Measurements from ENCODE around the gene LPIN2. TPM values are rescaled to one million over a fixed set of nuclear protein-coding genes. Genes with fewer than 3 reads are reported as not detected.
"Not testable (repeated sequence)": the region's sequence is repeated elsewhere in the genome, so short reads cannot be mapped to it uniquely, and the experiment has no call there.

Gene LPIN2, protein sequence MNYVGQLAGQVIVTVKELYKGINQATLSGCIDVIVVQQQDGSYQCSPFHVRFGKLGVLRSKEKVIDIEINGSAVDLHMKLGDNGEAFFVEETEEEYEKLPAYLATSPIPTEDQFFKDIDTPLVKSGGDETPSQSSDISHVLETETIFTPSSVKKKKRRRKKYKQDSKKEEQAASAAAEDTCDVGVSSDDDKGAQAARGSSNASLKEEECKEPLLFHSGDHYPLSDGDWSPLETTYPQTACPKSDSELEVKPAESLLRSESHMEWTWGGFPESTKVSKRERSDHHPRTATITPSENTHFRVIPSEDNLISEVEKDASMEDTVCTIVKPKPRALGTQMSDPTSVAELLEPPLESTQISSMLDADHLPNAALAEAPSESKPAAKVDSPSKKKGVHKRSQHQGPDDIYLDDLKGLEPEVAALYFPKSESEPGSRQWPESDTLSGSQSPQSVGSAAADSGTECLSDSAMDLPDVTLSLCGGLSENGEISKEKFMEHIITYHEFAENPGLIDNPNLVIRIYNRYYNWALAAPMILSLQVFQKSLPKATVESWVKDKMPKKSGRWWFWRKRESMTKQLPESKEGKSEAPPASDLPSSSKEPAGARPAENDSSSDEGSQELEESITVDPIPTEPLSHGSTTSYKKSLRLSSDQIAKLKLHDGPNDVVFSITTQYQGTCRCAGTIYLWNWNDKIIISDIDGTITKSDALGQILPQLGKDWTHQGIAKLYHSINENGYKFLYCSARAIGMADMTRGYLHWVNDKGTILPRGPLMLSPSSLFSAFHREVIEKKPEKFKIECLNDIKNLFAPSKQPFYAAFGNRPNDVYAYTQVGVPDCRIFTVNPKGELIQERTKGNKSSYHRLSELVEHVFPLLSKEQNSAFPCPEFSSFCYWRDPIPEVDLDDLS
- 29.5 and 36.2 TPM in 2 replicates for total RNA-seq (2014; rRNA removed; shearing (Covaris generic))

DNA sequence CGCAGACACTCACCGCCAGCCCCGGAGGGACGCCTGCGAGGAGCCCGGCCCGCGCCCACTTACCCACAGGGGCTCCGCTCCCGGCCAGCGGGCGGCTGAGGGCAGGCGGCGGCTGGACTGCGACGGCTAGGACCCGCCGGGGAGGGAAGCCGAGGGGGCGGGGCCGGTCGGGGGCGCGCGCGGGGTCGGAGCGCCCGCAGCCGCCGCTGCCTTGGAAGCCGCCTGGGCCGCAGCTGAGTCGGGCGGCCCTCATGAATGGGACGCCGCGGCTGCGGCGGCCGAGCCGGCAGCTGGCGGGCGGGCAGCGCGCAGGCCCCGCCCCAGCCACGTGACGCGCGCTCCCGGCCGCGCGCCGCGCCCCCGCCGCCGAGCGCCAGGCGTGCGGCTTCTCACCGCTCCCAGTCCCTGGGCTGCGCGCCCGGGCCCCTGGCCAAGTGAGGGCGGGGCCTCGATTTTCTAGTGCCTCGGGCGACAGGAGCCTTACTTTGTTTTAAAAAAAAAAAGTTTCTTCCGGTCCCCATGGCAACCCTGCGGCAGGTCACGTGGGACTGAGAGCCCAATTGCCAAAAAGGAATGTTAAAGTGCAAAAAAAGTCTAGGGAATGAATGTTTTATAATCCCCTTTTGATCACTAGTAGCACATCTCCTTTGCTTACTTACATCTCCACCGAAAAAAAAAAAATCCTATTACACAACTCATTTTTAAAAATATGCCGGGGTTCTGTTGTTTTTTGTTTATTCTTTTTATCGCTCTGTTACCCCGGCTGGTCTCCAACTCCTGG lies at the start of gene LPIN2:
Gene LPIN2 (minus strand): TSS at position 121 of the 781 bp plus-strand sequence. CDS start 52,304 bp downstream, outside the sequence.
- DNase-seq (ENCODE audit: low read depth): peak; percentile 94

DNA sequence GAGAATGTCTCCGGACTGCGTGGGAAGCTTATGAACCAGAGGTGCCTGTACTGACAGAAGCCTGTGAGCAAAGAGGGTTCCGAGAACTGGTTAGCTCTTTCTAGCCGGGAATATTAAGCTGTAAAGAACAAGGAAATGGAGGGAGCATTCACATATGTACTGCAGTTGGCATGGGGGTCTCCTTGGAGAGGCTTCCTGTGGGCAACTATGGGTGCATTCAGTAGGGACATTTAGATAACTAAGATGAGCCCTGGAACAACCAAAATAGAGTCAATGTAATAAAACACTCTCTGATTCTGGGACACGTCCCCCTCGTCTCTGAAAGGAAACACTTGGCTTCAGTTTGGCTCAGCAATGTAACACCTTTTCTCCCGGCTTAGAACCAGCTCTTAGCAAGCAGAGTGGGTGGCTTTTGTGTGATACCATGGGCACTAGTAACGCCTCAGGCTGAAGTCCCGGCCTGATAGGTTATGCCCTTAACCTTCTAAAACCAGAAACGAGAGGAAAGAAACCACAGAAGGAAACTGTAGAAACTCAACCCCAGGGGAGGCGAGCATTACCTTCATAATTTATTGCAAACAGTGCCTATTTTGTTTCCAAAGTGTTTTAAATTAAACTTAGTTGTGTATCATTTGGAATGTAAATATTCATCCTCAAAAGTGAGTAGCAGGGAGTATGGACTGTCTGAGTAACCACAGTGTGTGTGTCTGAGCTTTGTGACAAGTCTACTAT lies 48.8 kb upstream of the LPIN2 start:
- DNase-seq (ENCODE audit: low read depth): peak; percentile 75

DNA sequence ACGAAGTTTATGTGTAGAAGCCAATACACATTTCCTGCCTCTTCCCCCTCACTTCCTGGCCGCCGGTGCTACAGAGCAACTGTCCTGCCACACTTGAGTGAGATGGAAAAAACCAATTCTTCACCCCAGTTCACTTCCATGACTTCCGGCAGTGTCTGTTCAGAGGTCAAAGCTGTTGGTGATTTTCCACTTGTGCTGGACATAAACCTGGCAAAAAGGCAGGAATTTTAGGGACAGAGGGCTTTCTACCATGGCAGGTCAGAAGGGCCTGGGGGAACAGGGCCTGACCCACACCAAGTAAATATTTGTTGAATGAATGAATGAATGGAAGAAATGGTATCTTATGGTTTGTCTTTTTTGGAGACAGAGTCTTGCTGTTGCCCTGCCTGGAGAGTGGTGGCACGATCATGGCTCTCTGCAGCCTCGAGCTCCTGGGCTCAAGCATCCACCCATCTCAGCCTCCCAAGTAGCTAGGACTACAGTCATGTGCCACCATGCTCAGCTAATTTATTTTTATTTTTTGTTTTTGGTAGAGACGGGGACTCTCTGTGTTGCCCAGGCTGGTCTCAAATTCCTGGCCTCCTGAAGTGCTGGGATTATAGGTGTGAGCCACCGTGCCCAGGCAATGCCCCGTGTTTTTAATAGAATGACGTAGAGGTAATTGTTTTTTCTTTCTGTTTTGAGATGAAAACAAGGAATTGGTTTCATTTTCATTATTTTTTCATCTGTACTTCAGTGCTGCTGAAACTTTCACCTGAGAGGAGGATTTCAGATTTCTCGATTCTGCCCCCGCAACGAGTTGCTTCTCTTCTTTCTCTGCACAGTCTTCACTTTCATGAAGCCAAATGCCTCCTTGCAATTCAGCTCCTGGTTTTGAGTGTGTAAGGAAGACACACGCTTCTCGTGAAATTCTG lies 48.0 kb upstream of the LPIN2 start:
- peak; percentile 14 for DNase-seq (ENCODE audit: low read depth)

DNA sequence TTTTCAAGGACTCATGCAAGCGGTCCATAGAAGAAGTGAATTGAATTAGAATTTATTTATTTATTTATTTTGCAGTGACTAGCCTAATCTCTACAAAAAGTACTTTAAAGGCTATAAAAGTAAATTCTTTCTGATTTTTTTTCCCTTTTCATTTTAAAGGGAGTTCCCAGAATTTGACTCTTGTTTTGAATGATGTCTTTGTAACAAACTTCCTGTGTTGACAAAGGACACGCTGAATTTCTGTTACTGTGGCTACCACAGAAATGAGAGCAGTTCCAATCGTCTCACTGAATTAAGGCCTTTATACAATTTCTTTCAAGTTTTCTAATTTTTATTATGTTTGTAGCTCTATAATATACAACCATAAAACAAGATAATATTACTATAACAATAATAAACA lies 46.3 kb upstream of the LPIN2 start:
- DNase-seq (ENCODE audit: low read depth): no peak

DNA sequence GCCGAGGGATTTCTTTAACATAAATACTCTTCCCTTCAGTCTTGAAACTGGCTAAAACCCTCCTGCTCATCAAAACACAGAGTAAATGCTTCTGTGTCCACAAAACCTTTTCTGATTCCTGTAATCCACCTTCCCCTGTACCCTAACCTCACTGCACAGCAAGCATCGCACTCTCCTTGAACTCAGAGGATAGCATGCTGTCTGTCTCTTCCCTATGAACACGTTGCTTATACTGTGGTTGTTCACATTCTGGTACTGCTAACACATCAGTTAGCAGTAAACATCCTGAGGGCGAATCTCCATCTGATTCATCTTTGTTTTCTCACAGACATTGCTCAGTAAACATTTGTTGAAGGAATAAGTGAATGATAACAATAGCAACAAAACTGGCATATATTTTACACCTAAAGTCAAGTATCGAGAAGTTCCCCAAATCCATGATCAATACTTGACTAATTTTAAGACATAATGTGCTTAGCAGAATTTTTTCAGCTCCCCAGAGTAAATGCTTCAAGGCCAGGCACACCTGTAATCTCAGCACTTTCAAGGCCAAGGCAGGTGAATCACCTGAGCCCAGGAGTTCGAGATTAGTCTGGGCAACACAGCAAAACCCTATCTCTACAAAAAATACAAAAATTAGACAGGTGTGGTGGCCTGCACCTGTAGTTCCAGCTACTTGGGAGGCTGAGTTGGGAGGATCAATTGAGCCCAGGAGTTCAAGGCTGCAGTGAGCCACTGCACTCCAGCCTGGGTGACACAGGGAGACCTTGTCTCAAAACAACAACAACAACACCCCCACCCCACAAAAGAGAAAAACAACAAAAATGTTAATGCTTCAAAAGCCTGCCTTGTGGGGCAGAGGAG lies 45.6 kb upstream of the LPIN2 start:
- DNase-seq (ENCODE audit: low read depth): peak; percentile 35

DNA sequence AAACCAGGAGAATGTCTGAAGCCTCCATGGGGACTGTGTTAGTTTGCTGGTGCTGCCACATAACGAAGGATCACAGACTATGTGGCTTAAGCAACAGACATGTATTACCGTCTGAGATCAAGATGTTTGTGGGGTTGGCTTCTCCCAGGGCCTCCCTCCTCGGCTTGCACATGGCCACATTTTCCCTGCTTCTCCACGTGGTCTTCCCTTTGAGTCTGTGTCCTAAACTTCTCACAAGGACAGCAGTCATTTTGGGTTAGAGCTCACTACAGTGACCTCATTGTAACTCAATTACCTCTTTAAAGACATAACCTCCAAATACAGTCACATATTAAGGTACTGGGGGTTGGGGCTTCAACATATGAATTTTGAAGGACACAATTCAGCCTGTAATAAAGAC lies 44.6 kb upstream of the LPIN2 start:
- DNase-seq (ENCODE audit: low read depth): no peak

DNA sequence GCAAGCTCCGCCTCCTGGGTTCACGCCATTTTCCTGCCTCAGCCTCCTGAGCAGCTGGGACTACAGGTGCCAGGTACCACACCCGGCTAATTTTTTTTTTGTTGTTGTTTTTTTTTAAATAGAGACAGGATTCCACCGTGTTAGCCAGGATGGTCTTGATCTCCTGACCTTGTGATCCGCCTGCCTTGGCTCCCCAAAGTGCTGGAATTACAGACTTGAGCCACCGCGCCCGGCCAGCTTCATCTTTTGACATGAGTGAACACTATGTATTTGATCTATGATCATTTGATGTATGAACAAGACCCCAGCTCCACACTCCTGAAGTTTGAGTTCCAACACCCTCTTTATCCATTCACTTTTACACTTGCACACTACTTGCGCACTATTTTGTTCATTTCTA lies 43.4 kb upstream of the LPIN2 start:
- DNase-seq (ENCODE audit: low read depth): no peak

DNA sequence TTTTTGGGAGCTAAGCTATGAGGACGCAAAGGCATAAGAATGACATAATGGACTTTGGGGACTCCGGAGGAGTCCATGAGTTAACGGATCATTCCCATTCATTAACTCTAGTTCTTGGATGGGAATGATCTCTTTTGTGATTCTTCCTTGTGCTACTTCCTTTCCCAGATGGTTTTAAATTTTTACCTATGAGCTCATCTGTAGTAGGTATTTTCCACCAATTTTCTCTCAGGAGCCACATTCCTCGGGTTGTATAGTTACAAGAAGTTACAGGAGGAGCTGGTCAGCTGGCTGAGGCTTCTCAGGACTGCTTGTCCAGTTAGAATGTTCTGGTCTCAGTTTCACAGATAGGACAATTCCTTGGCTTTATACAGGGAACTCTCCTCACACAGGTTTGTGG lies 42.9 kb upstream of the LPIN2 start:
- peak; percentile 8 for DNase-seq (ENCODE audit: low read depth)

DNA sequence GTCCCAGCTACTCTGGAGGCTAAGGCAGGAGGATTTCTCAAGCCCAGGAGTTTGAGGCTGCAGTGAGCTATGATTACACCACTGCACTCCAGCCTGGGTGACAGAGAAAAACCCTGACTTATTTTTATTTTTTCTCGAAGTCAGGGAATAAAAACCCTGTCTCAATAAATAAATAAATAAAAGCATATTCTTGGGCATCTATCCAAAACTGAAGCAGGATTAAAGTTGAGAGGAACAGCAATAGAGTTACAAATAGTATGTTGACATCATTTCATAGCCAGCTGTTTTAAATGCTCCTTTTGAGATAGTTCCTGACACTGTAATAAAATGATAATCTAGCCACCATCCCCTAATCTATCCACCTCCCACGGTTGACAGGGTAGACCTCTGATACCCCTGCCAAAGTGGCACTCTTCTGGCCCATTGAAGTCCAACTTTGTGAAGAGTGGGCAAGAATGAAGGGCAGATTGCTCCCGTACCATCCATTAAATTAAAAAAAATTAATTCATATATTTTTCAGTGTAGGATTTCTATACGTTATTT lies 42.3 kb upstream of the LPIN2 start:
- no peak for DNase-seq (ENCODE audit: low read depth)

DNA sequence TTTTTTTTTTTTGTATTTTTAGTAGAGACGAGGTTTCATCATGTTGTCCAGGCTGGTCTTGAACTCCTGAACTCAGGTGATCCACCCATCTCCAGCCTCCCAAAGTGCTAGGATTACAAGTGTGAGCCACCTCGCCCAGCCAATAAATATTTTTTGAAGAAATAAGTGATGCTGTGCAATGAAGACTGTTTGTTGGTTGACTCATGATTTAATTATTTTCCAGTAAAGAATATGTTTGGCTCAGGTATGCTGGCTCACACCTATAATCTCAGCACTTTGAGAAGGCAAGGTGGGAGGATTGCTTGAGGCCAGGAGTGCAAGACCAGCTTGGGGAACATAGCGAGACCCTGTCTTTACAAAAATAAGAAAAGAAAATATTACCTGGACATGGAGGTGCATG lies 41.8 kb upstream of the LPIN2 start:
- DNase-seq (ENCODE audit: low read depth): no peak

DNA sequence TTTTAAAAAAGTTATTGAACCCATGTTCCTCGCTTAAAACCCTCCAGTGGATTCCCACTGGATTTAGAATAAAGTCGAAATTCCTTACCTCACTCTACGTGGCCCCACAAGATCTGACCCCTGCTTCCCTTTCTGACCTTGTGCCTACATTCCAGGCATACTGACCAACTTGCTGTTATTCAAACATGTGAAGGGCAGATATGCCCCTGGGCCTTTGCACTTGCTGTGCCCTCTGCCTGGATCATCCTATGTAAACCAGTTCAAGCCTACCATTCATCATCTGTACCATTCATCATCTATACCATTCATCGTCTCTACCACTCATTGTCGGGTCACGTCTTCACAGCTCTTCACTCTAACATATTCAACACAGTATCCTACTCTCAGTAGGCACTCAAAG lies 41.3 kb upstream of the LPIN2 start:
- DNase-seq (ENCODE audit: low read depth): no peak

DNA sequence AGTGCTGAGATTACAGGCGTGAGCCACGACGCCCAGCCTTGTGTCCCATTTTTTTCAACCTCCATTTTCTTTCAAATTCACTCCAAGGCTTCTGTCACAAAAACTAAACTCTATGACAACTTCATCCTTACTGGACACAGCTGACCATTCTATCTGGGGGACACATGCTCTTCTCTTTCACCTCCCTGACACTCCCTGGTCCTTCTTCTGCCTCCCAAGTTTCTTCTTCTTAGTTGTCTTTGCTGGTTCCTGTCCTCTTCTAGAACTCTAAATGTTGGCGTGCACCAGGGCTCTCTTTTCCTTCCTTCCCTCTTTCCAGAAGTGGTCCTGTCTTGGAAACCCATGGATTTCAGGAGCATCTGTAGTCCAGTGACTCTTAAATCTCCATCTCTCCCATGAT lies 40.1 kb upstream of the LPIN2 start:
- no peak for DNase-seq (ENCODE audit: low read depth)

DNA sequence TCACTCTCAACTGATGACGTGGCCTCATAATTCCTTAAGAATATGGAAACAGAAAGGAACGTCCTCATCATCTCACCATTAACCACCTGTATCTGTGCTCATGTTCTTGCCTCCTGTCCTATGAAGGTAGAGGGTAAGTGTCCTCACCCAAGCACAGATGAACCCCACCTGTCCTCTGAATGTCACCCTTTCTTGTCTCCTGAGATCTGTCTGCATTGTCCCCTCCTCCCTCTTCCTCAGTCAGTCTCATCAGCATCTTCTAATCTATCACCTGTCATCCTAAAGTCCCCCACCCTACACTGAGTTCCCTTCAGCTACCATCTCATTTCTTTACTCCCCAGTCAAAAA lies 39.4 kb upstream of the LPIN2 start:
- no peak for DNase-seq (ENCODE audit: low read depth)

DNA sequence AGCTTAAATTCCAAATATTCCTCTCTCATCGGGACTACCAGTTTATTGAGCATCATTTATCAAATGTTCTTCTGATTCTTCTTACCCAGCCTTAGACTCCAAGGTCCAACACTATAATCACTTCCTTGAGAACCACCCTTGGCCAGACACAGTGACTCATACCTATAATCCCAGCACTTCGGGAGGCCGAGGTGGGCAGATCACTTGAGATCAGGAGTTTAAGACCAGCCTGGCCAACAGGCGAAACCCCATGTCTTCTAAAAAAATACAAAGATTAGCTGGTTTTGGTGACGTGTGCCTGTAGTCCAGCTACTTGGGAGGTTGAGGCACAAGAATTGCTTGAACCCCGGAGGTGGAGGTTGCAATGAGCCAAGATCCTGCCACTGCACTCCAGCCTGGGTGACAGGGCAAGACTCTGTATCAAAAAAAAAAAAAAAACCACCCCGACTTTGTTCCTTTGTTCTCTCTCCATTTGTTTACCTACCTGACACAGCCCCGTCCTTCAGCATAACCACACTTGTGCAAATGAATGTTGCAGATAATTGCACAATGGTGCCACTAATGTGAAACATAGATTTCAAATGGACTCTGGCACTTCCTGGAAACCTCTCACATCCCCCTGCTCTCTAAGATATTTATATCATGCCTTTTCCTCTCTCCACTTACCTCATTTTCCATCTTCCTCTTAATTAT lies 38.9 kb upstream of the LPIN2 start:
- DNase-seq (ENCODE audit: low read depth): peak; percentile 39

DNA sequence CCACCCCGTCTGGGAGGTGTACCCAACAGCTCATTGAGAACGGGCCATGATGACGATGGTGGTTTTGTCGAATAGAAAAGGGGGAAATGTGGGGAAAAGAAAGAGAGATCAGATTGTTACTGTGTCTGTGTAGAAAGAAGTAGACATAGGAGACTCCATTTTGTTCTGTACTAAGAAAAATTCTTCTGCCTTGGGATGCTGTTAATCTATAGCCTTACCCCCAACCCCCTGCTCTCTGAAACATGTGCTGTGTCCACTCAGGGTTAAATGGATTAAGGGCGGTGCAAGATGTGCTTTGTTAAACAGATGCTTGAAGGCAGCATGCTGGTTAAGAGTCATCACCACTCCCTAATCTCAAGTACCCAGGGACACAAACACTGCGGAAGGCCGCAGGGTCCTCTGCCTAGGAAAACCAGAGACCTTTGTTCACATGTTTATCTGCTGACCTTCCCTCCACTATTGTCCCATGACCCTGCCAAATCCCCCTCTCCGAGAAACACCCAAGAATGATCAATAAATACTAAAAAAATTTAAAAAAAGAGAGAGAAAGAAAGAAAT lies 37.0 kb upstream of the LPIN2 start:
- DNase-seq (ENCODE audit: low read depth): not testable (repeated sequence)

DNA sequence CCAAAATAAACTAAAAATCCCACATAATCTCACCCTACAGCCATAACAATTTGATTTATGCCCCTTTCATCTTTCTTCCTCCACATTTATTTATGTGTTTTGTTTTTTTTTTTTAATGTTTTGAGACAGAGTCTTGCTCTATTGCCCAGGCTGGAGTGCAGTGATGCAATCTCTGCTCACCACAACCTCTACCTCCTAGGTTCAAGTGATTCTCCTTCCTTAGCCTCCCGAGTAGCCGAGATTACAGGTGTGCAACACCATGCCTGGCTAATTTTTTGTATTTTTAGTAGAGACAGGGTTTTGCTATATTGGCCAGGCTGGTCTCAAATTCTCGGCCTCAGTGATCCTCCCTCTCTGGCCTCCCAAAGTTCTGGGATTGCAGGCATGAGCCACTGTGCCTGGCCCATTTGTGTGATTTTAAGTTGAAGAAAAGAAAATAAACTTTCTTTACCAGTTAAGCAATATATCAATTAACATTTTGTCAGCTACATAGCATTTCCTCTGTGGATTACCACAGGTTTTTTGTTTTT lies 35.9 kb upstream of the LPIN2 start:
- no peak for DNase-seq (ENCODE audit: low read depth)

DNA sequence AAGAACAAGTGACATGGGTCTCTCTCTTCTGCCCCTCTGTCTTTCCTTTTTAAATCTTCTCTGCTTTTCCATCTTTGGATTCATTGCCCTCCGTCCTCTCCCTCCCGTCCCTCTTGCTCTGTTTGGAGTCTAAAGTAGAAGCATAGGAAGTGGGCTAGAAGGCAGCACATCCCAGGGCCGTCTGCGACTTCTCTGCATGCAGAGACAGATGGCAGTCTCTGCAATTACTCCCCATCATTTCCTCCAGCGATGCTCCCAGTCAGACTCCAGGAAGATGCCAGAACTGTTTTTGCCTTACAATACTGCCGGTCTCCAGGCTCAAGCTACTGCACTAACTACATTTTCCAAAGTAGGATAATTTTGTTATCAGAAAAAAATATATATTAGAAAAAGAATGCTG lies 35.2 kb upstream of the LPIN2 start:
- no peak for DNase-seq (ENCODE audit: low read depth)
